HepG2 (cell line): ENCODE data around the gene C7orf57. TPM values are rescaled to one million over a fixed set of nuclear protein-coding genes. Genes with fewer than 3 reads are reported as not detected.

Source experiments
- ATAC-seq: fragments of 200-7000 bp; cut with Tn5 transposase; 3 replicates; pipeline ENCODE4 v1.9.1; 2020; ENCODE audit warnings: mild to moderate bottlenecking, moderate library complexity
- BruUV-seq: library from RNA; stranded (reverse); fragments of 400-500 nt; replicated peaks from 2 replicates; lab custom pipeline; 2021; lab: Mats Ljungman, UMichigan
- CTCF ChIA-PET: fragments of 300-600 bp; formaldehyde crosslinking; extraction: SDS; loops from one replicate; lab custom pipeline; 2021; ENCODE audit warnings: low total read pairs, inconsistent platforms, low intra/inter-chr PET ratio; lab: Yijun Ruan, JAX
- POLR2A ChIA-PET: fragments of 350-600 bp; sonication (Branson Sonifier 250); formaldehyde crosslinking; loops from one replicate; lab custom pipeline; 2020; ENCODE audit warnings: antibody characterized with exemption, inconsistent platforms; lab: Yijun Ruan, JAX
- DNase-seq: peaks from one replicate; pipeline ENCODE4 v3.0.0-alpha.2; 2015; ENCODE audit warnings: low spot score
- FAIRE-seq: peaks from 3 replicates; lab custom pipeline; 2011; peaks lifted over from hg19 to GRCh38; lab: Jason Lieb, UNC
- H2AFZ ChIP-seq: one replicate; pipeline ENCODE4 v1.6.1; 2011; ENCODE audit warnings: low read length, inconsistent platforms
- H3K27ac ChIP-seq: fragments of 300-600 bp; 3 replicates; pipeline ENCODE4 v1.8.0; 2011; ENCODE audit warnings: mixed run types, mild to moderate bottlenecking, mixed read lengths, low read length, inconsistent platforms; ENCODE audit not compliant: insufficient read depth; ENCODE audit errors: extremely low read length
- H3K27me3 ChIP-seq, 2 experiments: fragments of 200-600 bp in 1 of 2; 2 replicates in 1 of 2; 3 replicates in 1 of 2; pipeline versions ENCODE4 v1.6.0 to v1.8.0; 2011; ENCODE audit warnings: low read length in 2 of 2, mild to moderate bottlenecking in 2 of 2, moderate library complexity in 2 of 2, inconsistent platforms in 1 of 2; ENCODE audit not compliant: insufficient read depth in 2 of 2, control insufficient read depth in 1 of 2
- H3K36me3 ChIP-seq, 2 experiments: fragments of 200-600 bp in 1 of 2; replicated peaks in 1 of 2; 2 replicates in 1 of 2; 3 replicates in 1 of 2; pipeline versions ENCODE4 v1.5.1 to v1.8.0; 2011; ENCODE audit warnings: low read length in 2 of 2, inconsistent platforms in 1 of 2; ENCODE audit not compliant: insufficient read depth in 2 of 2, control insufficient read depth in 1 of 2
- H3K4me1 ChIP-seq: 2 replicates; pipeline ENCODE4 v1.5.1; 2012; ENCODE audit warnings: low read length, inconsistent platforms; ENCODE audit not compliant: insufficient read depth
- H3K4me2 ChIP-seq: 2 replicates; pipeline ENCODE4 v1.6.0; 2011; ENCODE audit warnings: low read depth, low read length, inconsistent platforms
- H3K4me3 ChIP-seq, 3 experiments: fragments of 200-600 bp in 1 of 3; sonication (generic), shearing (Covaris generic) in 1 of 3; replicated peaks in 1 of 3; 2 replicates each; pipeline ENCODE4 v1.5.1; 2011 to 2016; ENCODE audit warnings: low read length in 3 of 3, inconsistent platforms in 2 of 3, low read depth in 2 of 3, mild to moderate bottlenecking in 2 of 3, control low read depth in 1 of 3, mixed read lengths in 1 of 3; ENCODE audit not compliant: insufficient read depth in 1 of 3
- H3K79me2 ChIP-seq: one replicate; pipeline ENCODE4 v1.6.1; 2011; ENCODE audit warnings: low read length, inconsistent platforms; ENCODE audit not compliant: insufficient read depth
- H3K9ac ChIP-seq: 2 replicates; pipeline ENCODE4 v1.6.0; 2011; ENCODE audit warnings: mild to moderate bottlenecking, low read depth, low read length, inconsistent platforms; ENCODE audit not compliant: insufficient read depth
- H3K9me3 ChIP-seq: 2 replicates; pipeline ENCODE4 v1.5.1; 2012; ENCODE audit warnings: mild to moderate bottlenecking, low read length
- H4K20me1 ChIP-seq: 2 replicates; pipeline ENCODE4 v1.6.0; 2011; ENCODE audit warnings: inconsistent platforms, mild to moderate bottlenecking, low read length, moderate library complexity; ENCODE audit not compliant: insufficient read depth
- ATM ChIP-seq: fragments of 450-650 bp; IDR thresholded peaks from 2 replicates; pipeline ENCODE4 v1.7.1; 2017; ENCODE audit warnings: mild to moderate bottlenecking, borderline replicate concordance
- BHLHE40 ChIP-seq: IDR thresholded peaks from 2 replicates; pipeline ENCODE4 v1.6.1; 2011; ENCODE audit warnings: low read length, improper control_type of control experiment
- GATAD1 ChIP-seq: IDR thresholded peaks from 2 replicates; pipeline ENCODE4 v1.6.1; 2016; ENCODE audit warnings: missing genetic modification reagents, missing compliant biosample characterization
- GATAD2A ChIP-seq: IDR thresholded peaks from 2 replicates; pipeline ENCODE4 v1.6.1; 2016
- IRF2 ChIP-seq: IDR thresholded peaks from 2 replicates; pipeline ENCODE4 v1.6.1; 2018; ENCODE audit warnings: missing genetic modification reagents, missing compliant biosample characterization
- PLSCR1 ChIP-seq: sonication (generic); formaldehyde crosslinking; IDR thresholded peaks from 2 replicates; pipeline ENCODE4 v1.5.0; 2020; ENCODE audit warnings: missing genetic modification reagents, mild to moderate bottlenecking, borderline replicate concordance
- POLR2A ChIP-seq, 2 experiments: IDR thresholded peaks; 2 replicates each; pipeline ENCODE4 v1.6.1; 2011; ENCODE audit warnings: low read depth in 2 of 2, low read length in 2 of 2, mild to moderate bottlenecking in 1 of 2, moderate library complexity in 1 of 2; ENCODE audit not compliant: insufficient read depth in 1 of 2
- SRF ChIP-seq: IDR thresholded peaks from 2 replicates; pipeline ENCODE4 v1.6.1; 2011; ENCODE audit warnings: mild to moderate bottlenecking, low read depth, low read length, moderate library complexity
- ZNF672 ChIP-seq: sonication (generic); formaldehyde crosslinking; IDR thresholded peaks from 2 replicates; pipeline ENCODE4 v1.8.1; 2022; ENCODE audit warnings: missing genetic modification reagents
- ZNF775 ChIP-seq: sonication (generic); formaldehyde crosslinking; IDR thresholded peaks from 2 replicates; pipeline ENCODE4 v1.4.0; 2020; ENCODE audit warnings: missing genetic modification reagents, mild to moderate bottlenecking, moderate library complexity, borderline replicate concordance
- WGBS: methylation state at CpG from one replicate; pipeline ENCODE4 v1.1.6; 2017; ENCODE audit warnings: low lambda C conversion rate; 5-methylcytosine and 5-hydroxymethylcytosine counted together
- in situ Hi-C: cut with HindIII; loops from 2 replicates; pipeline ENCODE4 v1.10.0; 2017; ENCODE audit warnings: low pct_unique_long_range_greater_than_20kb; ENCODE audit not compliant: extremely low pct_ligation_motif_present
- intact Hi-C: fragments of 100-400 bp; cut with micrococcal nuclease; formaldehyde crosslinking; loops from one replicate; pipeline ENCODE4 v1.10.0; 2022; ENCODE audit not compliant: unreplicated experiment
- polyA plus RNA-seq, 8 experiments: library from polyadenylated mRNA; depleted of rRNA in 3 of 8; stranded (reverse) in 7 of 8; unstranded in 1 of 8; fragments of >200 nt; fragmentation: Illumina TruSeq in 4 of 8; extraction: Trizol in 4 of 8; gene quantifications; 2 replicates each; pipeline versions ENCODE4 v1.2.1 to v1.2.3, GENCODE V29; 2011 to 2016; ENCODE audit warnings: low read depth in 4 of 8, missing spikeins in 1 of 8, mixed read lengths in 1 of 8; ENCODE audit not compliant: insufficient read depth in 1 of 8
- total RNA-seq, 5 experiments: library from RNA; depleted of rRNA; stranded (reverse); fragments of >200 nt; fragmentation: Illumina TruSeq; extraction: Trizol; gene quantifications; 2 replicates each; pipeline ENCODE4 v1.2.3, GENCODE V29; 2016; ENCODE audit warnings: low read depth in 1 of 5

The C7orf57 gene
- total and polyA plus RNA-seq, 2 of the 13 experiments (the other 11 are each of a cell fraction or from before 2014, with no cell fraction given) = not detected

GRCh38 chr7:47990592-47990991 is 44.8 kb upstream of the C7orf57 start:
- H3K27ac ChIP-seq = no peak overlapping the region
- intact Hi-C loops = loop anchor here (2.0 kb wide), 2 partner anchors 98 to 164 kb away; partner anchors contain the start of gene UPP1
- CTCF ChIA-PET = interaction anchor here (1.8 kb wide), 1 partner anchor 120 kb away, joined by 24 read pairs; no protein-coding TSS in a partner anchor

GRCh38 chr7:47991270-47991669 is 44.1 kb upstream of the C7orf57 start:
- in situ Hi-C loops (loop anchor here (5.0 kb wide), 1 partner anchor 121 kb away; no protein-coding TSS in a partner anchor), intact Hi-C loops (loop anchor here (1.0 to 2.0 kb wide), 3 partner anchors 98 to 164 kb away; partner anchors contain the start of gene UPP1)
- 23% methylated on average over 1 of the region's 1 CpG for WGBS
- no peak for FAIRE-seq
- no peak for TF ChIP-seq PLSCR1 (CRISPR knock-in tag)
- TF ChIP-seq SRF = peak; percentile 46; the same call in 1 of the 2 replicates
- TF ChIP-seq ZNF775 (CRISPR knock-in tag) = no peak
- 0 out of 2 replicates have a peak, but pooled peaks have one; percentile 3 for TF ChIP-seq GATAD2A (CRISPR knock-in tag)
- Histone ChIP-seq H3K36me3 (no peaks in the 10 kb centered on the region), H3K9me3 (no peaks in the 10 kb centered on the region), H3K9ac (no peak overlapping the region), H3K4me1 (peaks cover 40% of the 10 kb centered on the region), H3K4me3 (peak overlapping the region in 1 of 3 experiments; percentile 72; a peak in 1 of 6 replicates), H4K20me1 (no peaks in the 10 kb centered on the region), H2AFZ (peak overlapping the region; percentile 70), H3K4me2 (peak overlapping the region; percentile 73), H3K79me2 (no peaks in the 10 kb centered on the region), H3K27ac (no peak overlapping the region), H3K27me3 (0 out of 5 replicates have a peak, but pooled peaks cover 0 to 2% of the 10 kb centered on the region in 2 experiments)
- no TSS peak for BruUV-seq
- CTCF ChIA-PET = interaction anchor here (1.7 to 1.8 kb wide), 2 partner anchors 119 to 164 kb away, joined by 6 to 24 read pairs; no protein-coding TSS in a partner anchor
- ATAC-seq = peak; percentile 62
- DNase-seq = peak; percentile 16
- POLR2A ChIA-PET = interaction anchor here (1.6 to 2.2 kb wide), 2 partner anchors 97 to 149 kb away, joined by 7 to 12 read pairs; partner anchors contain the start of gene UPP1

More at GRCh38 chr7:47990592-47990991, 44.8 kb upstream of the C7orf57 start:
- Histone ChIP-seq H2AFZ (no peak overlapping the region), H3K9me3 (no peaks in the 10 kb centered on the region), H3K4me1 (peaks cover 40% of the 10 kb centered on the region), H3K27me3 (0 out of 5 replicates have a peak, but pooled peaks cover 0 to 6% of the 10 kb centered on the region in 2 experiments), H3K79me2 (no peaks in the 10 kb centered on the region), H3K4me2 (no peak overlapping the region), H3K9ac (no peak overlapping the region), H3K4me3 (no peak overlapping the region), H3K36me3 (no peaks in the 10 kb centered on the region), H4K20me1 (no peaks in the 10 kb centered on the region)
- in situ Hi-C loops = loop anchor here (5.0 kb wide), 1 partner anchor 122 kb away; no protein-coding TSS in a partner anchor
- FAIRE-seq = no peak
- DNase-seq = no peak
- BruUV-seq = no TSS peak
- TF ChIP-seq ZNF672 (CRISPR knock-in tag) (no peak), GATAD1 (CRISPR knock-in tag) (no peak), ATM (no peak), POLR2A (IDR thresholded peaks at IDR 0.05; ENCODE audit: insufficient read depth in 1 of 2, low read depth in 2 of 2, low read length in 2 of 2) (no peak), IRF2 (CRISPR knock-in tag) (no peak), BHLHE40 (no peak)
- POLR2A ChIA-PET = interaction anchor here (0.6 to 2.2 kb wide), 2 partner anchors 98 to 148 kb away, joined by 3 to 12 read pairs; partner anchors contain the start of gene UPP1
- 69% methylated on average over 5 of the region's 5 CpGs for whole genome bisulfite sequencing
- no peak for ATAC-seq
